Peyer's patch (tissue), 4 donors: ENCODE results near the gene CRIM1. TPM values are rescaled to one million over a fixed set of nuclear protein-coding genes. Genes with fewer than 3 reads are reported as not detected.

Experiments used
- DNase-seq, 3 donors: peaks; one replicate each; pipeline ENCODE4 v3.0.0-alpha.2; 2017 to 2019
- H3K27ac ChIP-seq, 4 donors: fragments of 200-600 bp; sonication (generic); one replicate each; pipeline ENCODE4 v1.5.1; 2016 to 2019
- H3K27me3 ChIP-seq, 2 donors: fragments of 200-600 bp; sonication (generic); one replicate each; pipeline ENCODE4 v1.5.1; 2019
- H3K36me3 ChIP-seq, 3 donors: fragments of 200-600 bp; sonication (generic); one replicate each; pipeline ENCODE4 v1.5.1; 2016 to 2019
- H3K4me1 ChIP-seq, 4 donors: fragments of 200-600 bp; sonication (generic); one replicate each; pipeline ENCODE4 v1.5.1; 2016 to 2019
- H3K4me3 ChIP-seq, 4 donors: fragments of 200-600 bp; sonication (generic); 1 replicate in 3 of 4; 2 replicates in 1 of 4; pipeline ENCODE4 v1.5.1; 2016 to 2019; ENCODE audit warnings: mild to moderate bottlenecking in 1 of 4
- H3K9me3 ChIP-seq, 4 donors: fragments of 200-600 bp; sonication (generic); one replicate each; pipeline ENCODE4 v1.5.1; 2016 to 2019; ENCODE audit warnings: mild to moderate bottlenecking in 1 of 4
- POLR2A ChIP-seq, 2 donors: fragments of 450-650 bp; IDR thresholded peaks; one replicate each; pipeline ENCODE4 v1.5.1; 2017; ENCODE audit warnings: antibody characterized with exemption in 2 of 2, mild to moderate bottlenecking in 2 of 2, moderate library complexity in 2 of 2
- total RNA-seq, 4 donors: library from RNA; depleted of rRNA; stranded (reverse); fragments of >200 nt; gene quantifications; one replicate each; pipeline ENCODE4 v1.1.0, GENCODE V29; 2016
- TF ChIP-seq, protein P1 (sequence below), 6 experiments: fragments of 450-650 bp in 4 of 6; fragments of 200-600 bp in 2 of 6; sonication (generic) in 1 of 6; IDR thresholded peaks; one replicate each; pipeline ENCODE4 v1.5.1; 2017 to 2019; ENCODE audit warnings: antibody characterized with exemption in 6 of 6, mild to moderate bottlenecking in 3 of 6, moderate library complexity in 1 of 6

The CRIM1 gene
- total RNA-seq, 4 donors from 2014 or later, result 29.9 to 181 (median 63.6) TPM

DNA sequence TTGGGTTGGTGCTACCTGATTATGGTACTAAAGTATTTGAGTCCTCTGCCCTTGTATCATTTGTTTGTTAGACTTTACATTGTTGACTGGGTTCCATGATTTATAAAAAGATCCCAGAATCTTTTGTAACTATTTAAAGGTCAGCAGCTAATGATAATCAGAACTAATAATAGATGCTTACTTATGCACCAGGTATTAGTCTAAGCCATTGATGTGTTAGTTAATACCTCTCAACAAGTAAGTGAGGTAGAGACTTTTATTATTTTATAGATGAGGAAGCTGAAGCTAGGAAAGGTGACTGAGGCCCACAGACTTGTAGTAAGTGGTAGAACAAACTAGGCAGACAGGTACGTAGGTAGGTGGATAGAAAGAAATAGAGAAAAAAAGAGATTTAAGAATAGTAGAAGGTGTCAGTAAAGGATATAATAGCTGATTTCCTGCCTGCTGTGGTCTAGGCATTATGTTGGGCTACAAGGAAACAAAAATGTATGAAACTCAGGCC lies 68.1 kb downstream of the CRIM1 start:
- H3K27ac ChIP-seq, result no peak overlapping the region
- TF ChIP-seq, protein P1, sequence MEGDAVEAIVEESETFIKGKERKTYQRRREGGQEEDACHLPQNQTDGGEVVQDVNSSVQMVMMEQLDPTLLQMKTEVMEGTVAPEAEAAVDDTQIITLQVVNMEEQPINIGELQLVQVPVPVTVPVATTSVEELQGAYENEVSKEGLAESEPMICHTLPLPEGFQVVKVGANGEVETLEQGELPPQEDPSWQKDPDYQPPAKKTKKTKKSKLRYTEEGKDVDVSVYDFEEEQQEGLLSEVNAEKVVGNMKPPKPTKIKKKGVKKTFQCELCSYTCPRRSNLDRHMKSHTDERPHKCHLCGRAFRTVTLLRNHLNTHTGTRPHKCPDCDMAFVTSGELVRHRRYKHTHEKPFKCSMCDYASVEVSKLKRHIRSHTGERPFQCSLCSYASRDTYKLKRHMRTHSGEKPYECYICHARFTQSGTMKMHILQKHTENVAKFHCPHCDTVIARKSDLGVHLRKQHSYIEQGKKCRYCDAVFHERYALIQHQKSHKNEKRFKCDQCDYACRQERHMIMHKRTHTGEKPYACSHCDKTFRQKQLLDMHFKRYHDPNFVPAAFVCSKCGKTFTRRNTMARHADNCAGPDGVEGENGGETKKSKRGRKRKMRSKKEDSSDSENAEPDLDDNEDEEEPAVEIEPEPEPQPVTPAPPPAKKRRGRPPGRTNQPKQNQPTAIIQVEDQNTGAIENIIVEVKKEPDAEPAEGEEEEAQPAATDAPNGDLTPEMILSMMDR (IDR thresholded peaks at IDR 0.05), result no peak
- TF ChIP-seq POLR2A (IDR thresholded peaks at IDR 0.05), result no peak
- H3K36me3 ChIP-seq, result no peaks in the 10 kb centered on the region
- no peaks in the 10 kb centered on the region for H3K4me1 ChIP-seq
- H3K27me3 ChIP-seq, result no peaks in the 10 kb centered on the region
- no peak for DNase-seq
- no peaks in the 10 kb centered on the region for H3K9me3 ChIP-seq
- H3K4me3 ChIP-seq, result no peak overlapping the region

- no peaks in the 10 kb centered on the region for H3K27me3 ChIP-seq
- no peak for DNase-seq
- TF ChIP-seq, protein P1 (IDR thresholded peaks at IDR 0.05), result no peak
- TF ChIP-seq POLR2A (IDR thresholded peaks at IDR 0.05), result no peak
- H3K27ac ChIP-seq, result no peak overlapping the region
- no peak overlapping the region for H3K4me3 ChIP-seq
- no peaks in the 10 kb centered on the region for H3K9me3 ChIP-seq
- no peaks in the 10 kb centered on the region for H3K4me1 ChIP-seq
- no peaks in the 10 kb centered on the region for H3K36me3 ChIP-seq
These were observed 70.2 kb downstream of the CRIM1 start for GRCh38 chr2:36425608-36426355.

DNA sequence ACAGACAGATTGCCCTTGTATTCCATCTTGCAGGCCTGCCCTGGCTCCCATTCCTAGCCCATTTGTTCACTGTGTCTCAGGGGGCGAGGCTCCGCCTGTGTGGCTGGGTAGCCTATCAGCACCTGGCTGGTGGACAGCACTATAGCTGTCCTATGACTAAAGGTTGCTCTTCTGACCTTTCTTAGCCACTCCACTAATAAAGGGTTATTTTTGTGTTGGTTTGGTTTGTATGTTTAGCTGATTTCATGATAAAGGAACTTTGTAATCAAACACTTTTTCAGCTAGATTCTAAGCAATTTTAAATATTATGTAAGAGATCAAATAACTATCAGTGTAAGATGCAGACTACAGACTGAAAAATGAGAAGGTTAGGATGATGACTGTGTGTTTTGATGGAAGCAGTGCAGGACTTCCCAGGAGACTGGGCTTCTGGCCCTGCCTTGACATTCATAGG lies 72.2 kb downstream of the CRIM1 start:
- H3K4me3 ChIP-seq, result no peak overlapping the region
- TF ChIP-seq, protein P1 (IDR thresholded peaks at IDR 0.05), result no peak
- no peak for TF ChIP-seq POLR2A (IDR thresholded peaks at IDR 0.05)
- no peak for DNase-seq
- H3K27me3 ChIP-seq, result no peaks in the 10 kb centered on the region
- no peaks in the 10 kb centered on the region for H3K4me1 ChIP-seq
- H3K27ac ChIP-seq, result no peak overlapping the region
- H3K36me3 ChIP-seq, result no peaks in the 10 kb centered on the region
- no peaks in the 10 kb centered on the region for H3K9me3 ChIP-seq

DNA sequence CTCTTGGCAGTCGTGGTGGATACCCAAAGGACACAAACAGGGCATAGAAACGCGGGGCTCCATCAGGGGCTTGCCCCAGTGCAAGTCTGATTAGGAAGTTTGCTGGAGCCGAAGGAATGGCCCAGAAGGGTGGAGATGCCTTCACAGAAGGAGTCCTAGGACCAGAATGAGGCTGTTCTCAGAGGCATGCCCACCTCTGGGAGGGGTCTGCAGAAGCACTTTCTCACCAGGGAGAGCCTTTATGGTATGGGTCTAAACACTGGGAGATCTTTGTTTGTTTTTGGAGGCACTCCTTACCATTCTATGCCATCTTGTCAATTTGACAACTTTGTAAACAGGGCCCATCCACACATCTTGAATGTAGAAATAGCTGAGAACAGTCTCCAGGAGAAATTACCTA lies 75.0 kb downstream of the CRIM1 start:
- H3K27ac ChIP-seq, result peak overlapping the region in 1 of 4 donors; percentile 8
- no peak overlapping the region for H3K4me3 ChIP-seq
- no peaks in the 10 kb centered on the region for H3K36me3 ChIP-seq
- no peak for TF ChIP-seq POLR2A (IDR thresholded peaks at IDR 0.05)
- TF ChIP-seq, protein P1 (IDR thresholded peaks at IDR 0.05), result no peak
- peaks cover 0 to 8% (median 0%) of the 10 kb centered on the region in 4 donors for H3K4me1 ChIP-seq
- no peaks in the 10 kb centered on the region for H3K27me3 ChIP-seq
- no peaks in the 10 kb centered on the region for H3K9me3 ChIP-seq
- no peak for DNase-seq

DNA sequence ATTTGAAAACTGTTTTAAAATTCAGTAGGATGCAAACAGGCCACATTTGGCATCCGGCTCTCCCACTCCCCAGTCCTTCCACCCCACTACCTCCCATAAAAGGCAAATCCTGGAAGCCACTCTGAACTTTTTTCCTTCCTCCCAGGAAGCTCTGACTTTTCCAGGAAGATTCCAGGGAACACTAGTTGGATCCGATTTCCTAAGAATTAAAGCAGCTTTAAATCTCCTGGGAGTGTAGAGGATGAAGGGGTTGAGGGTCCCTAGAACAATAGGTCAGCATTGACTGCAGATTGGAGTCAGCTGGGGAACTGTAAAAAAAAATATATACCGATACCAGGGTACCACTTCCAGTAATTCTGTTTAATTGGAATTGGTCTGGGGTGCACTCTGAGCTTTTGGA lies 76.9 kb downstream of the CRIM1 start:
- no peak for DNase-seq
- peaks cover 0 to 8% (median 0%) of the 10 kb centered on the region in 4 donors for H3K4me1 ChIP-seq
- H3K27ac ChIP-seq, result peak overlapping the region in 1 of 4 donors; percentile 52
- no peak overlapping the region for H3K4me3 ChIP-seq
- no peaks in the 10 kb centered on the region for H3K36me3 ChIP-seq
- TF ChIP-seq POLR2A (IDR thresholded peaks at IDR 0.05), result no peak
- TF ChIP-seq, protein P1 (IDR thresholded peaks at IDR 0.05), result no peak
- H3K27me3 ChIP-seq, result no peaks in the 10 kb centered on the region
- no peaks in the 10 kb centered on the region for H3K9me3 ChIP-seq
